ENCODE data around the gene MACF1. TPM values are rescaled to one million over a fixed set of nuclear protein-coding genes. Genes with fewer than 3 reads are reported as not detected.
A peak's percentile ranks its signal among the peaks of the same experiment; 100 is the strongest.

Gene MACF1
- polyA plus RNA-seq, 1 of the 3 experiments (the other 2 are of a cell fraction) = 37.6 TPM

GRCh38 chr1:39401106-39401505 lies 196.6 kb downstream of the MACF1 start:
- TF ChIP-seq TEAD4 (IDR thresholded peaks at IDR 0.05; ENCODE audit: borderline replicate concordance, insufficient read depth) (no peak), GATA2 (CRISPR knock-in tag; IDR thresholded peaks at IDR 0.05) (no peak), ZBTB33 (IDR thresholded peaks at IDR 0.05; ENCODE audit: borderline replicate concordance, low read depth) (no peak), CTCF (IDR thresholded peaks at IDR 0.05) (no peak), ELF1 (IDR thresholded peaks at IDR 0.05) (no peak), CHD2 (IDR thresholded peaks at IDR 0.05; ENCODE audit: low read length, partially characterized antibody) (no peak), POLR2AphosphoS5 (IDR thresholded peaks at IDR 0.05; ENCODE audit: low read depth, low read length) (no peak), MAX (IDR thresholded peaks at IDR 0.05; ENCODE audit: low read depth) (no peak)
- Histone ChIP-seq H3K4me2 (no peak overlapping the region), H3F3A (replicated peaks; ENCODE audit: insufficient read depth) (peaks cover 37% of the 10 kb centered on the region), H3K27me3 (ENCODE audit: insufficient read depth) (no peaks in the 10 kb centered on the region), H3K9me2 (no peaks in the 10 kb centered on the region), H3K4me3 (ENCODE audit: low read depth in 2 of 2, low read length in 1 of 2) (no peak overlapping the region), H2AFZ (ENCODE audit: low read depth) (no peak overlapping the region), H4K20me1 (ENCODE audit: insufficient read depth) (no peaks in the 10 kb centered on the region), H3K27ac (ENCODE audit: low read depth in 2 of 2, low read length in 1 of 2) (no peak overlapping the region), H3K9ac (no peak overlapping the region), H3K9me3 (no peaks in the 10 kb centered on the region), H3K36me3 (replicated peaks in 1 of 2; ENCODE audit: control insufficient read depth in 1 of 2, insufficient read depth in 2 of 2, low read length in 1 of 2) (no peaks in the 10 kb centered on the region), H3K79me2 (ENCODE audit: insufficient read depth) (peaks cover 88% of the 10 kb centered on the region), H3K4me1 (ENCODE audit: control insufficient read depth in 1 of 2, insufficient read depth in 2 of 2, low read depth in 1 of 2, low read length in 1 of 2) (peaks cover 3 to 63% of the 10 kb centered on the region in 2 experiments)
- 95% methylated on average over 2 of the region's 2 CpGs for WGBS (ENCODE audit: low lambda C conversion rate)
- ChIA-PET CTCF (interaction anchor here (1.2 to 2.0 kb wide), 2 partner anchors 8 to 10 kb away, joined by 3 to 12 read pairs; no protein-coding TSS in a partner anchor), POLR2A (interaction anchor here (1.2 kb wide), 1 partner anchor 8 kb away, joined by 3 read pairs; no protein-coding TSS in a partner anchor)
- DNase-seq = no peak

- DNase-seq = no peak
- Histone ChIP-seq H3K9ac (no peak overlapping the region), H4K20me1 (ENCODE audit: insufficient read depth) (peaks cover 6% of the 10 kb centered on the region; the same call in 1 of the 2 replicates)
- TF ChIP-seq TEAD4 (IDR thresholded peaks at IDR 0.05; ENCODE audit: borderline replicate concordance, insufficient read depth) (no peak), GABPA (IDR thresholded peaks at IDR 0.05; ENCODE audit: low read depth) (no peak), FOSL2 (IDR thresholded peaks at IDR 0.05; ENCODE audit: borderline replicate concordance, low read depth) (no peak), YY1 (IDR thresholded peaks at IDR 0.05; ENCODE audit: low read depth) (no peak), SIN3A (IDR thresholded peaks at IDR 0.05; ENCODE audit: borderline replicate concordance, low read depth, low read length) (no peak), REST (IDR thresholded peaks at IDR 0.05; ENCODE audit: low read depth, low read length) (no peak), TAF1 (IDR thresholded peaks at IDR 0.05; ENCODE audit: borderline replicate concordance, low read depth, low read length) (no peak), NRF1 (IDR thresholded peaks at IDR 0.05; ENCODE audit: low read depth, low read length) (no peak), EP300 (IDR thresholded peaks at IDR 0.05; ENCODE audit: borderline replicate concordance in 1 of 2, low read depth in 1 of 2, low read length in 1 of 2) (no peak), FOXJ3 (CRISPR knock-in tag; IDR thresholded peaks at IDR 0.05) (no peak), TCF12 (IDR thresholded peaks at IDR 0.05) (no peak), CTCF (IDR thresholded peaks at IDR 0.05) (no peak)
Observed at GRCh38 chr1:39404876-39405275, 200.4 kb downstream of the MACF1 start.

More at GRCh38 chr1:39404876-39405275, 200.4 kb downstream of the MACF1 start:
- ChIA-PET CTCF (interaction anchor here (0.7 kb wide), 1 partner anchor 13 kb away, joined by 3 read pairs; no protein-coding TSS in a partner anchor), POLR2A (no interaction called here)
- Histone ChIP-seq H2AFZ (ENCODE audit: low read depth) (no peak overlapping the region), H3K4me3 (ENCODE audit: low read depth in 2 of 2, low read length in 1 of 2) (no peak overlapping the region), H3K27me3 (ENCODE audit: insufficient read depth) (no peaks in the 10 kb centered on the region), H3F3A (replicated peaks; ENCODE audit: insufficient read depth) (peaks cover 32% of the 10 kb centered on the region), H3K36me3 (replicated peaks in 1 of 2; ENCODE audit: control insufficient read depth in 1 of 2, insufficient read depth in 2 of 2, low read length in 1 of 2) (no peaks in the 10 kb centered on the region), H3K79me2 (ENCODE audit: insufficient read depth) (peaks cover 86% of the 10 kb centered on the region), H3K9me3 (no peaks in the 10 kb centered on the region), H3K4me1 (ENCODE audit: control insufficient read depth in 1 of 2, insufficient read depth in 2 of 2, low read depth in 1 of 2, low read length in 1 of 2) (peaks cover 12 to 49% of the 10 kb centered on the region in 2 experiments), H3K4me2 (0 out of 2 replicates have a peak overlapping the region, but pooled peaks have one; percentile 91), H3K27ac (ENCODE audit: low read depth in 2 of 2, low read length in 1 of 2) (peak overlapping the region; percentile 43 to 86; a peak in 3 of 4 replicates), H3K9me2 (no peaks in the 10 kb centered on the region)
- 90% methylated on average over 3 of the region's 3 CpGs for WGBS (ENCODE audit: low lambda C conversion rate)

Data from SK-N-SH (cell line).